Stimulated activated CD4-positive, alpha-beta T cell treated with anti-CD3 and anti-CD28 coated beads, Interleukin-2, amount 100 ng/mL, for 48 hours (primary cell): ENCODE data around the gene ERMP1.
A peak's percentile ranks its signal among the peaks of the same experiment; 100 is the strongest.
"Not testable (repeated sequence)": the region's sequence is repeated elsewhere in the genome, so short reads cannot be mapped to it uniquely, and the experiment has no call there.

ENCODE experiments used
- DNase-seq, 2 donors: peaks; one replicate each; pipeline ENCODE4 v3.0.0-alpha.2; 2020

Gene ERMP1, protein sequence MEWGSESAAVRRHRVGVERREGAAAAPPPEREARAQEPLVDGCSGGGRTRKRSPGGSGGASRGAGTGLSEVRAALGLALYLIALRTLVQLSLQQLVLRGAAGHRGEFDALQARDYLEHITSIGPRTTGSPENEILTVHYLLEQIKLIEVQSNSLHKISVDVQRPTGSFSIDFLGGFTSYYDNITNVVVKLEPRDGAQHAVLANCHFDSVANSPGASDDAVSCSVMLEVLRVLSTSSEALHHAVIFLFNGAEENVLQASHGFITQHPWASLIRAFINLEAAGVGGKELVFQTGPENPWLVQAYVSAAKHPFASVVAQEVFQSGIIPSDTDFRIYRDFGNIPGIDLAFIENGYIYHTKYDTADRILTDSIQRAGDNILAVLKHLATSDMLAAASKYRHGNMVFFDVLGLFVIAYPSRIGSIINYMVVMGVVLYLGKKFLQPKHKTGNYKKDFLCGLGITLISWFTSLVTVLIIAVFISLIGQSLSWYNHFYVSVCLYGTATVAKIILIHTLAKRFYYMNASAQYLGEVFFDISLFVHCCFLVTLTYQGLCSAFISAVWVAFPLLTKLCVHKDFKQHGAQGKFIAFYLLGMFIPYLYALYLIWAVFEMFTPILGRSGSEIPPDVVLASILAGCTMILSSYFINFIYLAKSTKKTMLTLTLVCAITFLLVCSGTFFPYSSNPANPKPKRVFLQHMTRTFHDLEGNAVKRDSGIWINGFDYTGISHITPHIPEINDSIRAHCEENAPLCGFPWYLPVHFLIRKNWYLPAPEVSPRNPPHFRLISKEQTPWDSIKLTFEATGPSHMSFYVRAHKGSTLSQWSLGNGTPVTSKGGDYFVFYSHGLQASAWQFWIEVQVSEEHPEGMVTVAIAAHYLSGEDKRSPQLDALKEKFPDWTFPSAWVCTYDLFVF

GRCh38 chr9:5832538-5833529 lies at the start of gene ERMP1:
Gene ERMP1, minus strand, starts transcription at chr9:5833117. Its CDS starts 90 bp downstream, at chr9:5833027.
- DNase-seq = peak; percentile 92 to 94

DNA sequence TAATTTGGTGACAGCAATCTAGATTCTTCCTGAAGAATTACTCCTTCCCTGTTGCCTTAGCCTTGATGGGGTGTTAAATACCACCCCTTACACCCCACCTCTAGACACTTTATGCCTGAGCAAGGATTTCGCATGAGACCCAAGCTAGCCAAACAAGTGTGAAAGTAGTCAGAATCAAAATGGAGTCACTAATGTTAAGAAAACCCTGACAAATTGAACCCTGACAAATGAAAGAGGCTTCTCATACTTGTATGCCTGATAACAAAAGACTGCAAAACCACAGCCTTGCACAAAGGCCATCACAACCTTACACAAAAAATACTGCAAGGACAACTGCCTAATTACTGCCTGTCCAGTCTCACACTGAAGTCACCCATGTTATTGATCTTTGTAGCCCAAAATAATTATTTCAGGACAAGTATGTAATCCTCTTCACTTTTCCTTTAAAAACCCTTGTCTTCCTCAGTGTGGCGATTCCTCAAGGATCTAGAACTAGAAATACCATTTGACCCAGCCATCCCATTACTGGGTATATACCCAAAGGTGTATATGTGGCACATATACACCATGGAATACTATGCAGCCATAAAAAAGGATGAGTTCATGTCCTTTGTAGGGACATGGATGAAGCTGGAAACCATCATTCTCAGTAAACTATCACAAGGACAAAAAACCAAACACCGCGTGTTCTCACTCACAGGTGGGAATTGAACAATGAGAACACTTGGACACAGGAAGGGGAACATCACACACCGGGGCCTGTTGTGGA lies 49.5 kb upstream of the ERMP1 start:
- not testable (repeated sequence) for DNase-seq

DNA sequence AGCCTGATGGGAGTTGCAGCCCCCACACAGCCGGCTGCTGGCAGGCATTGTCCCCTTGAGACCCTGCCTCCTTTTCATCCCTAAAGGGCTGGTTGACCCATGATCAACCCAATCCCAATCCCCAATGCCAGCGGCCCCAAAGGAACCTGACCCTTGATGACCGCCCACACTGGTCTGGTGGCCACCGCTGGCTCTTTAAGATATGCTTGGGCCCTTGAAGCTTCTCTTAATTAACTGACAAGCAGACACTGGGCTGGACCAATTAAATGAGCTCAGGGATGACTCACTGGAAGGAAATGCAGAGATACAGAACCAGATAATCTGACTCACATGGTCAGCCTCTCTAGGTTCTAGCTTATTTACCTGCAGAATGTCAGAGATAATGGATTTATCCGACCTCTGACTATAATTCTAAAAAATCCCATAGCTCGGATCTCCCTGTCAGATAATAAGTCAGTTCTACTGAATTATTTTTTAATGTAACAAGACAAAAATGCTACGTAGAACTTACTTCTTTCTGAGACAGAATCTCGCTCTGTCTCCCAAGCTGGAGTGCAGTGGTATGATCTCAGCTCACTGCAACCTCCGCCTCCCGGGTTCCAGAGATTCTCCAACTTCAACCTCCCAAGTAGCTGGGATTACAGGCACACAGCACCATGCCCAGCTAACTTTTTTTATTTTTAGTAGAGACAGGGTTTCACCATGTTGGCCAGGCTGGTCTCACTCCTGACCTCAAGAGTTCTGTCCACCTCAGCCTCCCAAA lies 46.7 kb upstream of the ERMP1 start:
- no peak for DNase-seq

- DNase-seq = no peak
These were observed 43.8 kb upstream of the ERMP1 start for GRCh38 chr9:5876711-5877110.

GRCh38 chr9:5876026-5876425 lies 43.1 kb upstream of the ERMP1 start:
- DNase-seq = no peak

- no peak for DNase-seq
These were observed 41.1 kb upstream of the ERMP1 start for GRCh38 chr9:5874048-5874447.

DNA sequence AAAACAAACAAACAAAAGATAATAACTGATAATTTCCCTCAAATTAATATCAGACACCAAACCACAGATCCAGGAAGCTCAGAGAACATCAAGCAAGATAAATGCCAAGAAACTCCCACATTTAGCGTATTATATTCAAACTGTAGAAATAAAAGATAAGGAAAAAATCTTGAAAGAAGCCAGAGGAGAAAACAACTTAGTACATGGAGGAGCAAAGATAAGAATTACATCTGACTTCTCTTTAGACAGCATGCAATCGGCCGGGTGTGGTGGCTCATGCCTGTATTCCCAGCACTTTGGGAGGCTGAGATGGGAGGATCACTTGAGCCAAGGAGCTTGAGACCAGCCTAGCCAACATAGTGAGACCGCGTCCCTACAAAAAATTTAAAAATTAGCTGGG lies 40.5 kb upstream of the ERMP1 start:
- no peak for DNase-seq

DNA sequence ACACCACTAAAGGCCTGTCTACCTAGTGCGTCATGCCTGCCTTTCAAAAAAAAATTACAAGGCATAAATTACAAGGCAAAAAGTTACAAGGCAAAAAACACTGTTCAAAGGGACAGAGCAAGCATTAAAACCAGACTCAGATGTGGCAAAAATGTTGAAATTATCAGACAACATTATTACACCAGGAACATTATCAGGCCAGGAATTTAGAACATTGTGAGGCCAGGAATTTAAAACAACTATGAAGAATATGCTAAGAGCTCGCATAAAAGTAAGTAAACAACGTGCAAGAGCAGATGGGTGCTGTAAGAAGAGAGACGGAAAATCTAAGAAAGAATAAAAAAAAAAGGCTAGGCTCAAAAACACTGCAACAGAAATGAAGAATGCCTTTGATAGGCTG lies 39.6 kb upstream of the ERMP1 start:
- DNase-seq = no peak

- no peak for DNase-seq
These were observed 38.9 kb upstream of the ERMP1 start for GRCh38 chr9:5871785-5872184.

DNA sequence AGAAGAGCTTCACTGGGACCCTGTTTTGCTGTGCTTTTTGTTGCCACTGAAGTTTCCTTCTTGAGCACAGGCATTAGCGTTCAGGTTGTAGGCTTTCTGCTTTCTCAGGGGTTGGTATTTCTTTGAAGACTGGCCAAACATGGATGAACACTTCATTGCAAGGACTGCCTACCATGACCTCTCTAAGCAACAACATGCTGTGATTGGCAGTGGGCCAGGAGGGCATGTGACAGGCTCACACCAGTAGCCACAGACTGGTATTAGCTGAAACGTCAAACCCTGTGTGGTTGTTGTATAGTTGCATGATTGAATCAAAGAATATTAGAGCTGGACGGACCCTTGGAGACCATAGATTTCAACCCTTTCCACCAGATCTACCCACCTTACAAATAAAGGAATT lies 37.8 kb upstream of the ERMP1 start:
- no peak for DNase-seq

DNA sequence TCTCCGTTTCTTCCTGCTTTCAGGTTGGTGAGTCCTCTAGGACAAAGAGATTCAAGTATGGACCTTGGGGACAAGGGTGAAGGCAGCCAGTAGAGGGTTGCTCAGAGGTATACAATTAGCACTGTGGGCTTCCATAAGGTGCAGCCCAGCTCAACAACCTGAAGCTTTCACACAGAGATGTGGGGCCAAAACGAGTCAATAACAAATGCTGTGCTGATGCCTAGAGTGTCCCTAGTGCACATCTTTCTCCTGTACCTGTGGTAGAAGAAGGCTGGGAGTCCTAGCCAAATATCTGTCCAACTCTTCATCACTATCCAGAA lies 37.1 kb upstream of the ERMP1 start:
- no peak for DNase-seq

- DNase-seq = peak; percentile 20 to 41
These were observed 36.5 kb upstream of the ERMP1 start for GRCh38 chr9:5869315-5870019.

GRCh38 chr9:5868235-5868634 lies 35.3 kb upstream of the ERMP1 start:
- no peak for DNase-seq

- no peak for DNase-seq
These were observed 33.8 kb upstream of the ERMP1 start for GRCh38 chr9:5866685-5867084.

GRCh38 chr9:5866272-5866671 lies 33.4 kb upstream of the ERMP1 start:
- no peak for DNase-seq

- DNase-seq = no peak
These were observed 31.5 kb upstream of the ERMP1 start for GRCh38 chr9:5864446-5864845.

DNA sequence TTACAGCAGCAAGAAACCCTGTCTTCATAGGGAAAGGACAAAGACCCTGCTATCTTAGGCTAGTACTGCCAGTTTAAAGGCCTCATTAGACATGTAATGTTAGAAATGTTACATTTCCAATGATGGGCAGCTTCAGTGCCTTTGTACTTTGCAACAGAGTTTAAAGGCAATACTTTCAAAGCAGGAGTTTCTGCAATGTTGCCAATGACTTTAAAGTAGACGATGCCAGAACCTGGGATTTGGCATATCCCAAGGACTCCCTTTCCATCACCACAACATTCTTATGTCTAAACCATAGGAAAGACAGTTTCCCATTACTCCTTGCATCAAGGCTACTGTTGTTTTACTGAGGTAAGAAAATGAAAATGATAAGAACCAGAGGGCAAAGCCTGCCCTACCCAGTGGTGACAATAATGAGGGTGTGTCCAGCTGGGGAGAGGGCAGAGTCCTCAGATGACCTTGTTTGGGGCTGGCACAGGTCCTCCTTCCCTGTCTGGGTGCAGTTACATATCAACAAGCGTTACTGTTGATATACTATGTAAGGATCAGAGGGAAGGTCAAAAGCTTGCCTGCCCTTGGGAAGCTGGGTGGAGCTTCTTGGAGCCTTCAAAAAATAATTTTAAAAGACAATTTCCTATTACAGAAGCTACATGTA lies 30.3 kb upstream of the ERMP1 start:
- DNase-seq = no peak

DNA sequence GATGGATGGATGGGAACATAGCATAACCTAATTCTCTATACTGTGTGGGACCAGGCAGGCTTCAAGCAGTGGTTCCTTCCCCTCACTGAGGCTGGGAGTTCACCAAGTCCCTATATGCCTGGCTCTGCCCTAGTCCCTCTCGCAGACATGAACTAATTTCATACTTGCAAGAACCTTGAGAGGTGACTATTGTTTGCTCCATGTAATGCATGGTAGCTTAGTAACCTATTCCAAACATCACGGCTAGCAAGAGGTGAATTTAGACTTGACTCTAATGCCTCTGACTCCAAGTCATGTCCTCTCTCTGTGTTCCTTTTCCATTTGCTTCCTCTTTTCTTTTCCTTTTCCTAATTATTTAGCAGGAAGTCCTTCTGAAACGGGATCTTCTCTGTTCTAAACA lies 25.9 kb upstream of the ERMP1 start:
- no peak for DNase-seq

GRCh38 chr9:5857928-5858327 lies 25.0 kb upstream of the ERMP1 start:
- DNase-seq = no peak
